Left ventricle myocardium inferior (tissue), 1 donor: ENCODE results near the gene EHBP1. TPM values are rescaled to one million over a fixed set of nuclear protein-coding genes. Genes with fewer than 3 reads are reported as not detected.

Experiments
- DNase-seq: peaks from one replicate; pipeline ENCODE4 v3.0.0-alpha.2; 2020
- H3K27ac ChIP-seq: fragments of 200-600 bp; replicated peaks from 2 replicates; pipeline ENCODE4 v1.8.0; 2021
- H3K27me3 ChIP-seq: fragments of 200-600 bp; 2 replicates; pipeline ENCODE4 v1.8.0; 2021; ENCODE audit warnings: low read depth
- H3K36me3 ChIP-seq: fragments of 200-600 bp; 2 replicates; pipeline ENCODE4 v1.8.0; 2021
- H3K4me1 ChIP-seq: fragments of 200-600 bp; 2 replicates; pipeline ENCODE4 v1.8.0; 2021
- H3K4me3 ChIP-seq: fragments of 200-600 bp; 2 replicates; pipeline ENCODE4 v1.8.0; 2021; ENCODE audit warnings: mild to moderate bottlenecking, moderate library complexity
- H3K9me3 ChIP-seq: fragments of 200-600 bp; replicated peaks from 2 replicates; pipeline ENCODE4 v1.8.0; 2021
- CTCF ChIP-seq: fragments of 200-600 bp; IDR thresholded peaks from 2 replicates; pipeline ENCODE4 v1.8.0; 2021; ENCODE audit warnings: antibody characterized with exemption, mild to moderate bottlenecking, borderline replicate concordance
- intact Hi-C: fragments of 100-400 bp; cut with micrococcal nuclease; formaldehyde crosslinking; loops from one replicate; pipeline ENCODE4 v1.11.0; 2022
- total RNA-seq: library from RNA; stranded (reverse); fragmentation: NEBNext Ultra II Directional; extraction: Animal tissue kit (Norgen Biotek cat#: 25700); gene quantifications from one replicate; pipeline ENCODE4 v1.2.1, GENCODE V29; 2021
- donor health status: DM: no; HTN: yes; CAD: no; lungs with severe emphysema.

Gene EHBP1
- total RNA-seq, 1 donor from 2014 or later: 20.4 TPM

GRCh38 chr2:62661263-62661635 is 44.3 kb upstream of the EHBP1 start:
- H3K9me3 ChIP-seq: no peaks in the 10 kb centered on the region
- no peaks in the 10 kb centered on the region for H3K27me3 ChIP-seq
- peaks cover 29% of the 10 kb centered on the region for H3K4me1 ChIP-seq
- H3K4me3 ChIP-seq: no peak overlapping the region
- no peak overlapping the region for H3K27ac ChIP-seq
- no peaks in the 10 kb centered on the region for H3K36me3 ChIP-seq
- TF ChIP-seq CTCF: no peak
- no peak for DNase-seq
- intact Hi-C loops: no loop called here

- peaks cover 29% of the 10 kb centered on the region for H3K4me1 ChIP-seq
- intact Hi-C loops: no loop called here
- no peak for DNase-seq
- no peak for TF ChIP-seq CTCF
- no peak overlapping the region for H3K27ac ChIP-seq
- H3K36me3 ChIP-seq: no peaks in the 10 kb centered on the region
- H3K9me3 ChIP-seq: no peaks in the 10 kb centered on the region
- H3K27me3 ChIP-seq: no peaks in the 10 kb centered on the region
- no peak overlapping the region for H3K4me3 ChIP-seq
These were observed 43.4 kb upstream of the EHBP1 start for GRCh38 chr2:62662131-62662530.

- H3K36me3 ChIP-seq: no peaks in the 10 kb centered on the region
- no peak overlapping the region for H3K4me3 ChIP-seq
- peak overlapping the region; percentile 60 for H3K27ac ChIP-seq
- intact Hi-C loops: no loop called here
- peaks cover 29% of the 10 kb centered on the region for H3K4me1 ChIP-seq
- TF ChIP-seq CTCF: no peak
- H3K9me3 ChIP-seq: no peaks in the 10 kb centered on the region
- no peaks in the 10 kb centered on the region for H3K27me3 ChIP-seq
- no peak for DNase-seq
These were observed 43.0 kb upstream of the EHBP1 start for GRCh38 chr2:62662554-62662953.

- intact Hi-C loops: no loop called here
- H3K9me3 ChIP-seq: no peaks in the 10 kb centered on the region
- H3K36me3 ChIP-seq: no peaks in the 10 kb centered on the region
- peak overlapping the region; percentile 60 for H3K27ac ChIP-seq
- H3K27me3 ChIP-seq: no peaks in the 10 kb centered on the region
- H3K4me3 ChIP-seq: no peak overlapping the region
- peaks cover 29% of the 10 kb centered on the region for H3K4me1 ChIP-seq
- TF ChIP-seq CTCF: no peak
- no peak for DNase-seq
These were observed 42.1 kb upstream of the EHBP1 start for GRCh38 chr2:62663411-62663810.

GRCh38 chr2:62663920-62664795 is 41.4 kb upstream of the EHBP1 start:
- no peaks in the 10 kb centered on the region for H3K27me3 ChIP-seq
- peak overlapping the region; percentile 60 for H3K27ac ChIP-seq
- H3K9me3 ChIP-seq: no peaks in the 10 kb centered on the region
- H3K36me3 ChIP-seq: no peaks in the 10 kb centered on the region
- peaks cover 29% of the 10 kb centered on the region for H3K4me1 ChIP-seq
- intact Hi-C loops: no loop called here
- TF ChIP-seq CTCF: no peak
- DNase-seq: no peak
- H3K4me3 ChIP-seq: no peak overlapping the region
